Fibroblast of skin of right biceps (primary cell): ENCODE data around the gene PPP2R3C.
"Not testable (repeated sequence)": the region's sequence is repeated elsewhere in the genome, so short reads cannot be mapped to it uniquely, and the experiment has no call there.

ENCODE experiments used
- DNase-seq: peaks from one replicate; pipeline ENCODE4 v3.0.0-alpha.2; 2013

Gene PPP2R3C

GRCh38 chr14:35121887-35122695 is at the start of gene PPP2R3C, which contains the start of gene PRORP:
Gene PPP2R3C, minus strand, starts transcription at chr14:35121990. Its CDS starts 31 bp downstream, at chr14:35121959.
Gene PRORP, plus strand, starts transcription at chr14:35122552. Its CDS starts 694 bp downstream, at chr14:35123246.
- DNase-seq = peak; percentile 92

DNA sequence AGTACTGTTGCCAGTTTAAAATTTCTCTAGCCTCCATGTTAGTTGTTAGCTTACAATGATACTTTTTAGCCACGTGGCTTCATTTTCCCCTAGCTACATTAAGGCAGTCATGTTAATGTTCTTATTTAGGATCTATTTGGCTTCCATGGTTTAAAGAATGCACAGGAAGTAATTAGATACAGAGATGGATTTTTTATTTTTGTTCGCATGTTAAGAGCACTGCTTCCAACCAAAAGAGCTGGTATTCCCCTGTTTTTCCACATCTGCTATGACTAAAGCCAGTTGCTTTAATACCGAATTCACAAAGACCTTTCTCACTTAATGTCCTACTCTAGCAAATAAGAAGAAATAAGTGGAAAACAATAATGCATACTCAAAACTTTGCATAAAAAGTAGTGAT is 45.7 kb upstream of the PPP2R3C start:
- DNase-seq = no peak

DNA sequence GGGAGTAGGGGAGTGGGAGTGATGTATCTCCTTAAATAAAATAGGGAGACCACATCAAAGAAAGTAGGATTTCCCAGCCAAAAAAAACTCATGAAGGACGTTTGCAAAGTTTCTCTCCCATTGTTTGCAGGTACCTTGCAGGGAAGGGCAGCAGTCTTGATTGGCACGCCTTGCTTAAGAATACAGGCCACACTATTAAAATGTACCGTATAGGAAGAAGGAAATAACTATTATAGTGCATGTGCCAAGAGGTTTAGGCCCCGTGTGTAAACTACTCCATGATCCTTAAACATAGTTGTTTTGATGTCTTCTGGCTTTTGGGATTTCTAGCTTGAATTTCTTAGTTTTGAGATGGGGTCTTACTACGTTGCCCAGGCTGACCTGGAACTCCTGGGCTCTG is 43.1 kb upstream of the PPP2R3C start:
- no peak for DNase-seq

DNA sequence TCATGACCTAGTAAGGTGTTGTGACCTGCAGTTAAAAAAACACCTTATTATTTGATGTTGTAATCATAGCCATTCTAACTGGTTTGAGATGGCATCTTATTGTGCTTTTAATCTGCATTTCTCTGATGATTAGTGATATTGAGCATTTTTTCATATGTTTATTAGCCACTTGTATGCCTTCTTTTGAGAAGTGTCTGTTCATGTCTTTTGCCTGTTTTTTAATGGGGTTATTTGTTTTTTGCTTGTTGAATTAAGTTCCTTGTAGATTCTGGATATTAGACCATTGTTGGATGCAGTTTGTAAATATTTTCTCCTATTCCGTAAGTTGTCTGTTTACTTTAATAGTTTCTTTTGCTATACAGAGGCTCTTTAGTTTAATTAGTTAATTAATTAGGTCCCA is 41.6 kb upstream of the PPP2R3C start:
- no peak for DNase-seq

GRCh38 chr14:35161231-35161630 is 39.4 kb upstream of the PPP2R3C start:
- no peak for DNase-seq

DNA sequence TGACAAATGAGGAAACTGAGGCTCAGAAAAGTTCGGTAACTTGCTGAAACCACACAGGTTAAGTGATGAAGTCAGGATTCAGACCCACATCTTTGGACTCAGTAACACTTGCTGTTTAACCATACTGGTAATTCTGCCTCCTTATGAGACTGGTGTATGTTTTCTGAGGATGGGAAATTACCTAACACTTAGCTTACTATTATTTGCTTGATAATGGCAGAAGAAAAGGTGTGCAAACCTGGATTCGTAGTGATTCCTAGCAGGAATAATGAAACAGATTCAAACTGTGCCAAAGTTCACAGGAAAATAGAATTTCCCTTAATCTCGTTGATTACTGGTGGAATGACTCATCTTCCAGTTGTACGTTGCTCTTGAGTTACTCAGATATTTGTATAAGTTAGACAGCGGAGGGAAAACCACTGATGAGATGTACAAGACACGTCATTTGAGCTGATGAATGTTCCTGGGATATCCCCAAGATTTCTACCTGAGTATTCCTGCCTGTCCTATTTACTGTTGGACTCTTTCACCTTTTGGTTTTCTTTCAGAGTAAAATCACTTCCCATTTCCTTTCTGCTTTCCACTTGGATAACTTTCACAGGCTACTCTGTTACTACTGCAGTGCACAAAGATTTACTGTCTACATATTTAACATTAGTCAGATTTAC is 38.1 kb upstream of the PPP2R3C start:
- DNase-seq = peak; percentile 91

- DNase-seq = peak; percentile 10
Measured at GRCh38 chr14:35158951-35159653, 37.3 kb upstream of the PPP2R3C start.

DNA sequence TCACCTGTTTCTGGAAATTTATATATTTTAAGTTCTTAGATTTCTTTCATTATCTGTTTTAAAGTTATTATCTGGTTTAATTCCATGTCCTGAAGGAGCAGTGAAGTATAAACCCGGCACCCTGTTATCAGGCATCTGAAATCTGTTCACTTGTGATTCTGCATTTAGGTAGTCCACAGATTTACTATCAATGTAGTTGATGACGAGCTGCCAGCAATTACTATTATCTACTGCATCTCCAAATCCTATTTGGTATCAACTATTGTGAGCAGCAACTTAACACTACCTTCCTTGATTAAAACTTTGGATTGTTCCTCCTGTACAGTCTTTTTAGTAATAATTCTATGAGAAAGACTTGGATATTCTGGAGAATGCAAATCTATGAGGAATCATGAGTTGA is 36.7 kb upstream of the PPP2R3C start:
- DNase-seq = no peak

DNA sequence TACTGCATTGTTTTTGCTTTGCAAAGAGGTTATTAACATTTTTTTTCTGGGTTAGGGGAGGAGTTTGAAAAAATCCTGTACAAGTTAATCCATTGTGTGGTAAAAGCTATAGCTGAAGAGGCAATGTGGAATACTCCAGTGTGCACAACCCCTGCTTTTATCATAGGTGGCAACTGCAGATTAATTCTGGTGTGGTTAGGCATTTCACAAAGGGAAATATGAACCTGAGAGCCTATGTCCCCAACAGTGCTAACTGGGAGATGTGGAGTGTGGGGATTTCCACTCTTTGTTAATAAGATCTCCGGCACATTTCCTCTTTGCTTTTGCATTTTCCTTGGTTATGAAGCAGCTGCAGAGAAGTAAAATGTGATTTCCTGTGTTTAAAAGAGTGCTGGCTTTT is 34.2 kb upstream of the PPP2R3C start:
- peak; percentile 13 for DNase-seq

GRCh38 chr14:35154016-35154415 is 32.2 kb upstream of the PPP2R3C start:
- no peak for DNase-seq

- DNase-seq = not testable (repeated sequence)
Measured at GRCh38 chr14:35152531-35152930, 30.7 kb upstream of the PPP2R3C start.

- DNase-seq = no peak
Measured at GRCh38 chr14:35149239-35149638, 27.4 kb upstream of the PPP2R3C start.

DNA sequence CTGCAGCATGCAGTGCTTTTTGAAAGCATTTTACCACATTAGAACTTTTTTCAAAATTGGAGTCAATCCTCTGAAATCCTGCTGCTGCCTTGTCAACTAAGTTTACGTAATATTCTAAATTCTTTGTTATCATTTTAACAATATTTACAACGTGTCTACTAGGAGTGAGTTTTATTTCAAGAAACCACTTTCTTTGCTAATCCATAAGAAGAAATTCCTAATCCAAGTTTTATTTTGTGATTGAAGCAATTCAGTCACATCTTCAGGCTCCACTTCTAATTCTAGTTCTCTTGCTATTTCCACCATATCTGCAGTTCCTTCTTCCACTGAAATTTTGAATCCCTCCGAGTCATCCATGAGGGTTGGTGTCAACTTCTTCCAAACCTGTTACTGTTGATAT is 25.9 kb upstream of the PPP2R3C start:
- no peak for DNase-seq

GRCh38 chr14:35147186-35147585 is 25.4 kb upstream of the PPP2R3C start:
- DNase-seq = no peak

DNA sequence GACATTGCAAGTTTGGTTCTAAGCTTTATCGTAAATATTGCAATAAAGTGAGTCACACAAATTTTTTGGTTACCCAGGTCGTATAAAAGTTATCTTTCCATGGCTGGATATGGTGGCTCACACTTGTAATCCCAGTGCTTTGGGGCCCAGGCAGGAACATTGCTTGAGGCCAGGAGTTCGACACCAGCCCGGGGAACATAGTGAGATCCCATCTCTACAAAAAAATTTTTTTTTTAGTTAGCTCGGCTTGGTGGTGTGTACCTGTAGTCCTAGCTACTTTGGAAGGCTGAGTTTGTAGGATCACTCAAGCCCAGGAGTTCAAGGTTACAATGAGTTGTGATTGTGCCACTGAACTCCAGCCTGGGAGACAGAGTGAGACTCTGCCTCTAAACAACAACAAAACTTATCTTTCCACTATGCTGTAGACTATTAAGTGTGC is 24.9 kb upstream of the PPP2R3C start:
- no peak for DNase-seq

- no peak for DNase-seq
Measured at GRCh38 chr14:35144029-35144428, 22.2 kb upstream of the PPP2R3C start.

GRCh38 chr14:35140718-35141581 is 19.2 kb upstream of the PPP2R3C start:
- peak; percentile 9 for DNase-seq

- DNase-seq = no peak
Measured at GRCh38 chr14:35138585-35138984, 16.8 kb upstream of the PPP2R3C start.

DNA sequence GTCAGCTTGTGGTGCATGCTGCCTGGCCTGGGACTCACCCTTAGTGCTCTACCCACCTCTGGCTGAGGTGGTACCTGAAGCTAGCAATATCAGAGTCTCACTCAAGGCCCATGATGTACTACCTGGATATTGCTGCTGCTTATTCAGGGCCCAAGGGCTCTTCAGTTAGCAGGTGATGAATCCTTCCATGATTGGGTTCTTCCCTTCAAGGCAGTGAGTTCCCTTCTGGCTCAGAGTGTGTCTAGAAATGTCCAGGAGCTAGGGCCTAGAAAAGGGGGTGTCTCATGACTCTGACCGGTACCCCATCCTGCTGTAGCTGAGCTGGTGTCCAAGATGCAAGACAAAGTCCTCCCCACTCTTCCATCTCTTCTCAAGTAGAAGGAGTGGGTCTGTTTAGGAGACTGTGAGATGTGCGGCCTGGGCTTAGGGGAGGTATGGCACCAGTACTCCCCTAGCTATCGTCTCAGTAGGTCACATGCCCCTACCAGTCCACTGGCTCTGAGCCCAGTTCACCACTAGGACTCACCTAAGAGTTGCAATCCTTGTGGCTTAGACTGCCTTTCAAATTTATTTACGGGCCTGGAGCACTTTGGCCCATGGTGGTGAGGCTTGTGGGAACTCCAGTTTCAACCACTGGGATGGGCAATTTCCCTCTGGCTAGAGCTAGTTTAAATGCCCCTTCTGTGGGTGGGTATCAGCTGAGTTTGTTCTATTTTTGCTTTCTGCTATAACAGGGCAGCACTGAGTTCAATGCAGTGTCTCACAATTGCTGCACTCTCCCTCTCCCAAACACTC is 12.7 kb upstream of the PPP2R3C start:
- no peak for DNase-seq

DNA sequence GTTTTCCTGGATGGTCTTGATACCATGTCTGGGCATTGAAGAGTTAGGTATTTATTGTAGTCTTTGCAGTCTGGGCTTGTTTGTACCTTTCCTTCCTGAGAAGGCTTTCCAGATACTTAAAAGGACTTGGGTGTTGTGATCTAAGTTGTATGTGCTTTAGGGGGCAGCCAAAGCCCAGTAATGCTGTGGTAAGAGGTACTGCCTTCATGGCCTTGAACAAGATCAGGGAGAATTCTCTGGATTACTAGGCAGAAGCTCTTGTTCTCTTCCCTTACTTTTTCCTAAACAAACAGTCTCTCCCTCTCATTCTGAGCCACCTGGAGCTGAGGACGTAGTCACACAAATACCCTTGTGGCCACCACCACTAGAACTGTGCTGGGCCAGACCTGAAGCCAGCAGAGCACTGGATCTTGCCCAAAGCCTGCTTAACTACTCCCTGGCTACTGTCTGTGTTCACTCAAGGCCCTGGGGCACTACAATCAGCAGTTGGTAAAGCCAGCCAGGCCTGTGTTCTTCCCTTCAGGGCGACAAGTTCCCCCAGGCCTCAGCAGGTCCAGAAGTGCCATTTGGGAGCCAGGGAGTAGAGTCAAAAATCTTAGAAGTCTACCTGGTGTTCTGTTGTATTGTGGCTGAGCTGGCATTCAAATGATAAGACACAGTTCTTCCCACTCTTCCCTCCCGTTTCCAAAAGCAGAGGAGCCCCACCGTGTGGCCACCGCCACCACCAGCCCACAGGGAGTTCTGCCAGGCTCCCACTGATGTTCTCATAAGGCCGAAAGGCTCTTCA is 11.9 kb upstream of the PPP2R3C start:
- DNase-seq = no peak

DNA sequence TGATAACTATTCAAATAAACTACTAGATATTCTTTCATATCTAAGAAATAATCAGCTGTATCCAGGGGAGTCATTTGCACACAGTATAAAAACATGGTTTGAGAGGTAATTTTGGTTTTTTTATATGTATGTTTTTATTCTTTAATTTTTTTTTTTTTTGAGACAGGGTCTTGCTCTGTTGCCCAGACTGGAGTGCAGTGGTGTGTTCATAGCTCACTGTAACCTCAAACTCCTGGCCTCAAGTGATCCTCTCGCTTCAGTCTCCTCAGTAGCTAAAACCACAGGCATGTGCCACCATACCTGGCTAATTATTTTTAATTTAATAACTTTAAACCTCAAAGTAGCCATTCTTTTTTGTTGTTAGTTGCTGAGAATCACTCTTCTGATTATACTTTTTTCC is 2.3 kb upstream of the PPP2R3C start:
- no peak for DNase-seq
